DND-41 (cell line): ENCODE measurements around the gene IGF2BP3.

ENCODE experiments used
- EZH2 ChIP-seq: IDR thresholded peaks from 3 replicates; pipeline ENCODE4 v1.6.1; 2012; ENCODE audit warnings: borderline replicate concordance, low read depth, mild to moderate bottlenecking, moderate library complexity, low read length, inconsistent platforms; ENCODE audit not compliant: severe bottlenecking
- TF ChIP-seq, protein P1 (sequence below): IDR thresholded peaks from 2 replicates; pipeline ENCODE4 v1.5.1; 2012; ENCODE audit warnings: borderline replicate concordance, low read length, moderate library complexity, mild to moderate bottlenecking; ENCODE audit not compliant: poor library complexity, severe bottlenecking; ENCODE audit errors: extremely low read depth

DNA sequence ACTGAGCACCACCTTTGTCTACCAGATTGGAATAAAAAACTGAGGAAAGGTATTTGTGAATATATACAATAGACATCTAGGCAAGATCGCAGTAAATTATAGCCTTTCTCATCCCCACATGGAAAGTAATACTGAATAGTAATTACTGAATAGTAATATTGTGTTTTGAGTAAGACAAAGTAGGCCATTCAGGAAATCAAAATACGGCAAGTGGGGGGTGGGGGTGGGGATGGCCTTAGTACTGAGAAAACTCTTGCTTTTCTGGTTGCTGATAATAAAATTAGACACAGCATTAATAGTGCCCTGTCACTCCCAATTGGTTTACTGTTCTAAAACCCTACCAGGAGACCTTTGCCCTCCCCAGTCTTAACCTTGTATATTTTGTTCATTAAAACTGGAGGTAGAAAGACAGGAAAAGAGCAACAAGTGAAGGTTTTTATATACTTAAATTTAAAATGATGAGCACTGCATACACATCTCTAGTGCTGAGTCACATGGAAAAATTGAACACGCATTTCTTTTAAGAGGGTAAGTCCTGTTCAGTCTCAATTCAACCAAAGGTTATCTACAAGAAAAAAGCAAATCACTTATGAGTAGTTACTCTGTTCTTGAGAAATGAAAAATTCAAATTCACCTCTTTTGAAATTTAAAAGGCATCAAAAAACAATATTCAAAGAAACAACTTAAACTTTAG, 65.6 kb downstream of the IGF2BP3 start:
- TF ChIP-seq, protein P1, sequence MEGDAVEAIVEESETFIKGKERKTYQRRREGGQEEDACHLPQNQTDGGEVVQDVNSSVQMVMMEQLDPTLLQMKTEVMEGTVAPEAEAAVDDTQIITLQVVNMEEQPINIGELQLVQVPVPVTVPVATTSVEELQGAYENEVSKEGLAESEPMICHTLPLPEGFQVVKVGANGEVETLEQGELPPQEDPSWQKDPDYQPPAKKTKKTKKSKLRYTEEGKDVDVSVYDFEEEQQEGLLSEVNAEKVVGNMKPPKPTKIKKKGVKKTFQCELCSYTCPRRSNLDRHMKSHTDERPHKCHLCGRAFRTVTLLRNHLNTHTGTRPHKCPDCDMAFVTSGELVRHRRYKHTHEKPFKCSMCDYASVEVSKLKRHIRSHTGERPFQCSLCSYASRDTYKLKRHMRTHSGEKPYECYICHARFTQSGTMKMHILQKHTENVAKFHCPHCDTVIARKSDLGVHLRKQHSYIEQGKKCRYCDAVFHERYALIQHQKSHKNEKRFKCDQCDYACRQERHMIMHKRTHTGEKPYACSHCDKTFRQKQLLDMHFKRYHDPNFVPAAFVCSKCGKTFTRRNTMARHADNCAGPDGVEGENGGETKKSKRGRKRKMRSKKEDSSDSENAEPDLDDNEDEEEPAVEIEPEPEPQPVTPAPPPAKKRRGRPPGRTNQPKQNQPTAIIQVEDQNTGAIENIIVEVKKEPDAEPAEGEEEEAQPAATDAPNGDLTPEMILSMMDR: no peak
- TF ChIP-seq EZH2: no peak
